ENCODE data around the gene ASIC4. TPM values are rescaled to one million over a fixed set of nuclear protein-coding genes. Genes with fewer than 3 reads are reported as not detected.
A peak's percentile ranks its signal among the peaks of the same experiment; 100 is the strongest.

ASIC4 gene
- total RNA-seq, 1 experiment from 2014 or later, result 2.1 TPM

DNA sequence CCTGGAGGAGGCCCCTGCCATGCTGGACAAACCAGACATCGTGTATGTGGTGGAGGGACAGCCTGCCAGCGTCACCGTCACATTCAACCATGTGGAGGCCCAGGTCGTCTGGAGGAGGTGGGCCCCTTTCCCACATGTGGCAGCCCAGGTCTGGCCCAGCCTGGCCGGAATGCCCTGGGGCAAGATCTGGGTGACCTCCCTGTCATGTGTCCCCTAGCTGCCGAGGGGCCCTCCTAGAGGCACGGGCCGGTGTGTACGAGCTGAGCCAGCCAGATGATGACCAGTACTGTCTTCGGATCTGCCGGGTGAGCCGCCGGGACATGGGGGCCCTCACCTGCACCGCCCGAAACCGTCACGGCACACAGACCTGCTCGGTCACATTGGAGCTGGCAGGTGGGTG lies 40.8 kb upstream of the ASIC4 start:
- BruUV-seq (replicated peaks), result no TSS peak
- POLR2A ChIA-PET, result no interaction called here
- H2AFZ ChIP-seq (ENCODE audit: low read depth, low read length, poor library complexity, severe bottlenecking), result no peak overlapping the region
- H4K20me1 ChIP-seq (ENCODE audit: insufficient read depth), result no peaks in the 10 kb centered on the region
- H3K27ac ChIP-seq (ENCODE audit: low read depth, low read length), result no peak overlapping the region
- H3K9me3 ChIP-seq (ENCODE audit: control insufficient read depth in 1 of 2, insufficient read depth in 1 of 2, low read depth in 1 of 2, low read length in 2 of 2), result no peaks in the 10 kb centered on the region
- no peak overlapping the region for H3K4me2 ChIP-seq (ENCODE audit: low read length)
- no peak for ATAC-seq
- intact Hi-C loops (cut with micrococcal nuclease), result no loop called here
- no peak for TF ChIP-seq SRF (IDR thresholded peaks at IDR 0.05; ENCODE audit: low read depth)
- no peak for DNase-seq (ENCODE audit: low read depth, low spot score)
- H3K79me2 ChIP-seq (ENCODE audit: insufficient read depth, low read length), result no peaks in the 10 kb centered on the region
- no peaks in the 10 kb centered on the region for H3K36me3 ChIP-seq (ENCODE audit: control insufficient read depth in 1 of 2, insufficient read depth in 2 of 2, low read length in 2 of 2)
- CTCF ChIA-PET, result interaction anchor here (1.4 kb wide), 1 partner anchor 10 kb away, joined by 3 read pairs; no protein-coding TSS in a partner anchor
- H3K4me1 ChIP-seq (ENCODE audit: control insufficient read depth in 1 of 2, insufficient read depth in 2 of 2, low read length in 2 of 2), result peaks cover 3 to 16% of the 10 kb centered on the region in 2 experiments; a peak in 3 of 4 replicates
- no peaks in the 10 kb centered on the region for H3K27me3 ChIP-seq (ENCODE audit: insufficient read depth, low read length)
- no peaks in the 10 kb centered on the region for H3K9me2 ChIP-seq (ENCODE audit: insufficient read depth)
- RAD21 ChIA-PET (ENCODE audit: low non-redundant PET in 1 of 2, low total read pairs in 2 of 2, uncharacterized antibody in 2 of 2, unreplicated experiment in 2 of 2), result no interaction called here
- no peak overlapping the region for H3K9ac ChIP-seq (ENCODE audit: low read length)
- no peak overlapping the region for H3K4me3 ChIP-seq (replicated peaks in 1 of 2; ENCODE audit: low read depth in 1 of 2, low read length in 2 of 2)

DNA sequence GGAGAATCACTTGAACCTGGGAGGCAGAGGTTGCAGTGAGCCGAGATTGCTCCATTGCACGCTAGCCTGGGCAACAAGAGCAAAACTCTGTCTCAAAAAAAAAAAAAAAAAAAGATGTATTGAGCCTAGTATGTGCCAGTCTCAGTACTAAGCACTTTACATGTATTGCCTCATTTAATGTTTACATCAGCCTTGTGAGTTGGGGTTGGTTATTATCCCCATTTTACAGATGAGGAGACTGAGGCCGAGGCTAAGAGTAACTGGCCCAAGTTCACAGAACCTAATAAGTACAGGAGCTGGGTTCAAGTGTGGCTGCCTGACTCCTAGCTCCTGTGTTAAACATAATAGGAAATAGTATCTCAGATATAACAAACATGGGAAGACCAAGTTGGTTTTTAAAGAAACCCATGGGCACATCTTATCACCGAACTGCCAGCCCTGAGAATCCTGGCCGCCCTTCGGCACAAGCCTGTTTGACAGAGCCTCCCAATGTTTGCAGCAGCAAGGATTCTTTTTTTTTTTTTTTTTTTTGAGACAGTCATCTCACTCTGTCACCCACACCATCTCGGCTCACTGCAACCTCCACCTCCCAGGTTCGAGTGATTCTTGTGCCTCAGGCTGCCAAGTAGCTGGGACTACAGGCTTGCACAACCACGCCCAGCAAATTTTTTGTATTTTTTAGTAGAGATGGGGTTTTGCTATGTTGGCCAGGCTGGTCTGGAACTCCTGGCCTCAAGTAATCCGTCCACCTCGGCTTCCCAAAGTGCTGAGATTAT lies 39.8 kb upstream of the ASIC4 start:
- POLR2A ChIA-PET, result no interaction called here
- intact Hi-C loops (cut with micrococcal nuclease), result no loop called here
- TF ChIP-seq ELF1 (IDR thresholded peaks at IDR 0.05; ENCODE audit: borderline replicate concordance, low read depth), result no peak
- no peak for TF ChIP-seq EGR1 (IDR thresholded peaks at IDR 0.05; ENCODE audit: low read depth)
- no peak for TF ChIP-seq YY1 (IDR thresholded peaks at IDR 0.05; ENCODE audit: extremely low read depth, insufficient replicate concordance, low read depth, low read length)
- no peak for TF ChIP-seq RAD21 (IDR thresholded peaks at IDR 0.05; ENCODE audit: low read depth)
- TF ChIP-seq EZH2phosphoT487 (IDR thresholded peaks at IDR 0.05; ENCODE audit: borderline replicate concordance), result no peak
- no peak for TF ChIP-seq SP1 (IDR thresholded peaks at IDR 0.05; ENCODE audit: low read depth)
- TF ChIP-seq, protein P1, sequence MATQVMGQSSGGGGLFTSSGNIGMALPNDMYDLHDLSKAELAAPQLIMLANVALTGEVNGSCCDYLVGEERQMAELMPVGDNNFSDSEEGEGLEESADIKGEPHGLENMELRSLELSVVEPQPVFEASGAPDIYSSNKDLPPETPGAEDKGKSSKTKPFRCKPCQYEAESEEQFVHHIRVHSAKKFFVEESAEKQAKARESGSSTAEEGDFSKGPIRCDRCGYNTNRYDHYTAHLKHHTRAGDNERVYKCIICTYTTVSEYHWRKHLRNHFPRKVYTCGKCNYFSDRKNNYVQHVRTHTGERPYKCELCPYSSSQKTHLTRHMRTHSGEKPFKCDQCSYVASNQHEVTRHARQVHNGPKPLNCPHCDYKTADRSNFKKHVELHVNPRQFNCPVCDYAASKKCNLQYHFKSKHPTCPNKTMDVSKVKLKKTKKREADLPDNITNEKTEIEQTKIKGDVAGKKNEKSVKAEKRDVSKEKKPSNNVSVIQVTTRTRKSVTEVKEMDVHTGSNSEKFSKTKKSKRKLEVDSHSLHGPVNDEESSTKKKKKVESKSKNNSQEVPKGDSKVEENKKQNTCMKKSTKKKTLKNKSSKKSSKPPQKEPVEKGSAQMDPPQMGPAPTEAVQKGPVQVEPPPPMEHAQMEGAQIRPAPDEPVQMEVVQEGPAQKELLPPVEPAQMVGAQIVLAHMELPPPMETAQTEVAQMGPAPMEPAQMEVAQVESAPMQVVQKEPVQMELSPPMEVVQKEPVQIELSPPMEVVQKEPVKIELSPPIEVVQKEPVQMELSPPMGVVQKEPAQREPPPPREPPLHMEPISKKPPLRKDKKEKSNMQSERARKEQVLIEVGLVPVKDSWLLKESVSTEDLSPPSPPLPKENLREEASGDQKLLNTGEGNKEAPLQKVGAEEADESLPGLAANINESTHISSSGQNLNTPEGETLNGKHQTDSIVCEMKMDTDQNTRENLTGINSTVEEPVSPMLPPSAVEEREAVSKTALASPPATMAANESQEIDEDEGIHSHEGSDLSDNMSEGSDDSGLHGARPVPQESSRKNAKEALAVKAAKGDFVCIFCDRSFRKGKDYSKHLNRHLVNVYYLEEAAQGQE (IDR thresholded peaks at IDR 0.05; ENCODE audit: low read depth), result no peak
- TF ChIP-seq, protein P2, sequence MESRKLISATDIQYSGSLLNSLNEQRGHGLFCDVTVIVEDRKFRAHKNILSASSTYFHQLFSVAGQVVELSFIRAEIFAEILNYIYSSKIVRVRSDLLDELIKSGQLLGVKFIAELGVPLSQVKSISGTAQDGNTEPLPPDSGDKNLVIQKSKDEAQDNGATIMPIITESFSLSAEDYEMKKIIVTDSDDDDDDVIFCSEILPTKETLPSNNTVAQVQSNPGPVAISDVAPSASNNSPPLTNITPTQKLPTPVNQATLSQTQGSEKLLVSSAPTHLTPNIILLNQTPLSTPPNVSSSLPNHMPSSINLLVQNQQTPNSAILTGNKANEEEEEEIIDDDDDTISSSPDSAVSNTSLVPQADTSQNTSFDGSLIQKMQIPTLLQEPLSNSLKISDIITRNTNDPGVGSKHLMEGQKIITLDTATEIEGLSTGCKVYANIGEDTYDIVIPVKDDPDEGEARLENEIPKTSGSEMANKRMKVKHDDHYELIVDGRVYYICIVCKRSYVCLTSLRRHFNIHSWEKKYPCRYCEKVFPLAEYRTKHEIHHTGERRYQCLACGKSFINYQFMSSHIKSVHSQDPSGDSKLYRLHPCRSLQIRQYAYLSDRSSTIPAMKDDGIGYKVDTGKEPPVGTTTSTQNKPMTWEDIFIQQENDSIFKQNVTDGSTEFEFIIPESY (IDR thresholded peaks at IDR 0.05; ENCODE audit: extremely low read depth, insufficient replicate concordance, low read length), result no peak
- no peak for TF ChIP-seq POLR2A (IDR thresholded peaks at IDR 0.05; ENCODE audit: borderline replicate concordance, extremely low read depth, insufficient read depth, insufficient read length)
- no peak for TF ChIP-seq SIN3A (IDR thresholded peaks at IDR 0.05; ENCODE audit: low read depth)
- no peak for TF ChIP-seq TCF7L2 (IDR thresholded peaks at IDR 0.05; ENCODE audit: borderline replicate concordance, extremely low read depth, insufficient read depth, insufficient read length)
- TF ChIP-seq JUND (IDR thresholded peaks at IDR 0.05), result no peak
- TF ChIP-seq, protein P3, sequence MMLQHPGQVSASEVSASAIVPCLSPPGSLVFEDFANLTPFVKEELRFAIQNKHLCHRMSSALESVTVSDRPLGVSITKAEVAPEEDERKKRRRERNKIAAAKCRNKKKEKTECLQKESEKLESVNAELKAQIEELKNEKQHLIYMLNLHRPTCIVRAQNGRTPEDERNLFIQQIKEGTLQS (IDR thresholded peaks at IDR 0.05), result no peak

More for the DNA sequence above, 39.8 kb upstream of the ASIC4 start:
- H3K9ac ChIP-seq (ENCODE audit: low read length), result no peak overlapping the region
- DNase-seq (ENCODE audit: low read depth, low spot score) (no peak), ATAC-seq (no peak)
- RAD21 ChIA-PET (ENCODE audit: low non-redundant PET in 1 of 2, low total read pairs in 2 of 2, uncharacterized antibody in 2 of 2, unreplicated experiment in 2 of 2), result no interaction called here
- no peaks in the 10 kb centered on the region for H3K9me3 ChIP-seq (ENCODE audit: control insufficient read depth in 1 of 2, insufficient read depth in 1 of 2, low read depth in 1 of 2, low read length in 2 of 2)
- BruUV-seq (replicated peaks), result TSS peak; percentile 52
- no peak overlapping the region for H3K27ac ChIP-seq (ENCODE audit: low read depth, low read length)
- no peaks in the 10 kb centered on the region for H4K20me1 ChIP-seq (ENCODE audit: insufficient read depth)
- H3K9me2 ChIP-seq (ENCODE audit: insufficient read depth), result no peaks in the 10 kb centered on the region
- CTCF ChIA-PET, result interaction anchor here (1.4 to 4.3 kb wide), 3 partner anchors 11 to 56 kb away, joined by 3 to 25 read pairs (median 4); no protein-coding TSS in a partner anchor
- no peak overlapping the region for H3K4me2 ChIP-seq (ENCODE audit: low read length)
- no peak overlapping the region for H2AFZ ChIP-seq (ENCODE audit: low read depth, low read length, poor library complexity, severe bottlenecking)
- H3K79me2 ChIP-seq (ENCODE audit: insufficient read depth, low read length), result no peaks in the 10 kb centered on the region
- no peaks in the 10 kb centered on the region for H3K27me3 ChIP-seq (ENCODE audit: insufficient read depth, low read length)
- no peaks in the 10 kb centered on the region for H3K36me3 ChIP-seq (ENCODE audit: control insufficient read depth in 1 of 2, insufficient read depth in 2 of 2, low read length in 2 of 2)
- H3K4me3 ChIP-seq (replicated peaks in 1 of 2; ENCODE audit: low read depth in 1 of 2, low read length in 2 of 2), result no peak overlapping the region
- peaks cover 3 to 16% of the 10 kb centered on the region in 2 experiments; a peak in 3 of 4 replicates for H3K4me1 ChIP-seq (ENCODE audit: control insufficient read depth in 1 of 2, insufficient read depth in 2 of 2, low read length in 2 of 2)
